HepG2 (cell line): ENCODE data around the gene MIS18BP1. TPM values are rescaled to one million over a fixed set of nuclear protein-coding genes. Genes with fewer than 3 reads are reported as not detected.

ENCODE experiments used
- ATAC-seq: fragments of 200-7000 bp; cut with Tn5 transposase; 3 replicates; pipeline ENCODE4 v1.9.1; 2020; ENCODE audit warnings: mild to moderate bottlenecking, moderate library complexity
- BruUV-seq: library from RNA; stranded (reverse); fragments of 400-500 nt; replicated peaks from 2 replicates; lab custom pipeline; 2021; lab: Mats Ljungman, UMichigan
- CTCF ChIA-PET: fragments of 300-600 bp; formaldehyde crosslinking; extraction: SDS; loops from one replicate; lab custom pipeline; 2021; ENCODE audit warnings: low total read pairs, inconsistent platforms, low intra/inter-chr PET ratio; lab: Yijun Ruan, JAX
- POLR2A ChIA-PET: fragments of 350-600 bp; sonication (Branson Sonifier 250); formaldehyde crosslinking; loops from one replicate; lab custom pipeline; 2020; ENCODE audit warnings: antibody characterized with exemption, inconsistent platforms; lab: Yijun Ruan, JAX
- DNase-seq: peaks from one replicate; pipeline ENCODE4 v3.0.0-alpha.2; 2015; ENCODE audit warnings: low spot score
- FAIRE-seq: peaks from 3 replicates; lab custom pipeline; 2011; peaks lifted over from hg19 to GRCh38; lab: Jason Lieb, UNC
- H2AFZ ChIP-seq: one replicate; pipeline ENCODE4 v1.6.1; 2011; ENCODE audit warnings: low read length, inconsistent platforms
- H3K27ac ChIP-seq: fragments of 300-600 bp; 3 replicates; pipeline ENCODE4 v1.8.0; 2011; ENCODE audit warnings: mixed run types, mild to moderate bottlenecking, mixed read lengths, low read length, inconsistent platforms; ENCODE audit not compliant: insufficient read depth; ENCODE audit errors: extremely low read length
- H3K27me3 ChIP-seq, 2 experiments: fragments of 200-600 bp in 1 of 2; 2 replicates in 1 of 2; 3 replicates in 1 of 2; pipeline versions ENCODE4 v1.6.0 to v1.8.0; 2011; ENCODE audit warnings: low read length in 2 of 2, mild to moderate bottlenecking in 2 of 2, moderate library complexity in 2 of 2, inconsistent platforms in 1 of 2; ENCODE audit not compliant: insufficient read depth in 2 of 2, control insufficient read depth in 1 of 2
- H3K36me3 ChIP-seq, 2 experiments: fragments of 200-600 bp in 1 of 2; replicated peaks in 1 of 2; 2 replicates in 1 of 2; 3 replicates in 1 of 2; pipeline versions ENCODE4 v1.5.1 to v1.8.0; 2011; ENCODE audit warnings: low read length in 2 of 2, inconsistent platforms in 1 of 2; ENCODE audit not compliant: insufficient read depth in 2 of 2, control insufficient read depth in 1 of 2
- H3K4me1 ChIP-seq: 2 replicates; pipeline ENCODE4 v1.5.1; 2012; ENCODE audit warnings: low read length, inconsistent platforms; ENCODE audit not compliant: insufficient read depth
- H3K4me2 ChIP-seq: 2 replicates; pipeline ENCODE4 v1.6.0; 2011; ENCODE audit warnings: low read depth, low read length, inconsistent platforms
- H3K4me3 ChIP-seq, 3 experiments: fragments of 200-600 bp in 1 of 3; sonication (generic), shearing (Covaris generic) in 1 of 3; replicated peaks in 1 of 3; 2 replicates each; pipeline ENCODE4 v1.5.1; 2011 to 2016; ENCODE audit warnings: low read length in 3 of 3, inconsistent platforms in 2 of 3, low read depth in 2 of 3, mild to moderate bottlenecking in 2 of 3, control low read depth in 1 of 3, mixed read lengths in 1 of 3; ENCODE audit not compliant: insufficient read depth in 1 of 3
- H3K79me2 ChIP-seq: one replicate; pipeline ENCODE4 v1.6.1; 2011; ENCODE audit warnings: low read length, inconsistent platforms; ENCODE audit not compliant: insufficient read depth
- H3K9ac ChIP-seq: 2 replicates; pipeline ENCODE4 v1.6.0; 2011; ENCODE audit warnings: mild to moderate bottlenecking, low read depth, low read length, inconsistent platforms; ENCODE audit not compliant: insufficient read depth
- H3K9me3 ChIP-seq: 2 replicates; pipeline ENCODE4 v1.5.1; 2012; ENCODE audit warnings: mild to moderate bottlenecking, low read length
- H4K20me1 ChIP-seq: 2 replicates; pipeline ENCODE4 v1.6.0; 2011; ENCODE audit warnings: inconsistent platforms, mild to moderate bottlenecking, low read length, moderate library complexity; ENCODE audit not compliant: insufficient read depth
- CBX2 ChIP-seq, 2 experiments: fragments of 200-600 bp in 1 of 2; sonication (generic); formaldehyde crosslinking in 1 of 2; IDR thresholded peaks; 2 replicates each; pipeline versions ENCODE4 v1.7.0 to v1.8.1; 2018 to 2022; ENCODE audit warnings: low read depth in 2 of 2, low read length in 1 of 2, mild to moderate bottlenecking in 1 of 2, missing genetic modification reagents in 1 of 2
- DZIP1 ChIP-seq: sonication (generic); formaldehyde crosslinking; IDR thresholded peaks from 2 replicates; pipeline ENCODE4 v1.5.0; 2020; ENCODE audit warnings: mild to moderate bottlenecking, missing genetic modification reagents
- MAF1 ChIP-seq: sonication (generic); formaldehyde crosslinking; IDR thresholded peaks from 2 replicates; pipeline ENCODE4 v1.5.0; 2020; ENCODE audit warnings: missing genetic modification reagents, borderline replicate concordance
- MTA1 ChIP-seq: sonication (generic); formaldehyde crosslinking; IDR thresholded peaks from 2 replicates; pipeline ENCODE4 v1.4.0; 2020; ENCODE audit warnings: missing genetic modification reagents, mild to moderate bottlenecking, borderline replicate concordance
- NFIB ChIP-seq: sonication (generic); formaldehyde crosslinking; IDR thresholded peaks from 2 replicates; pipeline ENCODE4 v1.9.0; 2021; ENCODE audit warnings: missing genetic modification reagents, mild to moderate bottlenecking, borderline replicate concordance
- NKX3-1 ChIP-seq: sonication (generic); formaldehyde crosslinking; IDR thresholded peaks from 2 replicates; pipeline ENCODE4 v1.5.0; 2020; ENCODE audit warnings: missing genetic modification reagents
- RORA ChIP-seq: sonication (generic); formaldehyde crosslinking; IDR thresholded peaks from 2 replicates; pipeline ENCODE4 v1.5.0; 2020; ENCODE audit warnings: mild to moderate bottlenecking, missing genetic modification reagents, moderate library complexity
- ZFP37 ChIP-seq: sonication (generic); formaldehyde crosslinking; IDR thresholded peaks from 2 replicates; pipeline ENCODE4 v1.4.0; 2020; ENCODE audit warnings: missing genetic modification reagents, borderline replicate concordance
- ZNF160 ChIP-seq: sonication (generic); formaldehyde crosslinking; IDR thresholded peaks from 2 replicates; pipeline ENCODE4 v1.8.0; 2022; ENCODE audit warnings: mild to moderate bottlenecking, inconsistent platforms, missing genetic modification reagents
- ZNF205 ChIP-seq: IDR thresholded peaks from 2 replicates; pipeline ENCODE4 v1.6.1; 2018; ENCODE audit warnings: missing biosample characterization, missing genetic modification reagents
- ZNF224 ChIP-seq: sonication (generic); formaldehyde crosslinking; IDR thresholded peaks from 2 replicates; pipeline ENCODE4 v1.5.0; 2020; ENCODE audit warnings: mild to moderate bottlenecking, missing genetic modification reagents
- ZNF260 ChIP-seq: sonication (generic); formaldehyde crosslinking; IDR thresholded peaks from 2 replicates; pipeline ENCODE4 v1.4.0; 2020; ENCODE audit warnings: missing genetic modification reagents, low read depth, mild to moderate bottlenecking, borderline replicate concordance
- ZNF614 ChIP-seq: IDR thresholded peaks from 2 replicates; pipeline ENCODE4 v1.6.1; 2018; ENCODE audit warnings: missing biosample characterization, missing genetic modification reagents, inconsistent platforms, borderline replicate concordance
- ZXDC ChIP-seq: sonication (generic); formaldehyde crosslinking; IDR thresholded peaks from 2 replicates; pipeline ENCODE4 v1.5.0; 2020; ENCODE audit warnings: mild to moderate bottlenecking, missing genetic modification reagents
- WGBS: methylation state at CpG from one replicate; pipeline ENCODE4 v1.1.6; 2017; ENCODE audit warnings: low lambda C conversion rate; 5-methylcytosine and 5-hydroxymethylcytosine counted together
- in situ Hi-C: cut with HindIII; loops from 2 replicates; pipeline ENCODE4 v1.10.0; 2017; ENCODE audit warnings: low pct_unique_long_range_greater_than_20kb; ENCODE audit not compliant: extremely low pct_ligation_motif_present
- intact Hi-C: fragments of 100-400 bp; cut with micrococcal nuclease; formaldehyde crosslinking; loops from one replicate; pipeline ENCODE4 v1.10.0; 2022; ENCODE audit not compliant: unreplicated experiment
- polyA plus RNA-seq, 8 experiments: library from polyadenylated mRNA; depleted of rRNA in 3 of 8; stranded (reverse) in 7 of 8; unstranded in 1 of 8; fragments of >200 nt; fragmentation: Illumina TruSeq in 4 of 8; extraction: Trizol in 4 of 8; gene quantifications; 2 replicates each; pipeline versions ENCODE4 v1.2.1 to v1.2.3, GENCODE V29; 2011 to 2016; ENCODE audit warnings: low read depth in 4 of 8, missing spikeins in 1 of 8, mixed read lengths in 1 of 8; ENCODE audit not compliant: insufficient read depth in 1 of 8
- total RNA-seq, 5 experiments: library from RNA; depleted of rRNA; stranded (reverse); fragments of >200 nt; fragmentation: Illumina TruSeq; extraction: Trizol; gene quantifications; 2 replicates each; pipeline ENCODE4 v1.2.3, GENCODE V29; 2016; ENCODE audit warnings: low read depth in 1 of 5

The MIS18BP1 gene
- total and polyA plus RNA-seq, 2 of the 13 experiments (the other 11 are each of a cell fraction or from before 2014, with no cell fraction given) = 9.5 to 36.4 TPM

GRCh38 chr14:45270031-45270430, 17.0 kb upstream of the MIS18BP1 start:
- POLR2A ChIA-PET = no interaction called here
- TF ChIP-seq MAF1 (CRISPR knock-in tag) (no peak), ZNF205 (no peak), ZNF224 (no peak), ZXDC (CRISPR knock-in tag) (no peak), NFIB (no peak), ZNF160 (CRISPR knock-in tag) (no peak)
- no peak for ATAC-seq
- no peaks in the 10 kb centered on the region for H3K79me2 ChIP-seq
- no peak overlapping the region for H3K27ac ChIP-seq
- H3K9me3 ChIP-seq = no peaks in the 10 kb centered on the region
- WGBS = 0% methylated on average over 1 of the region's 1 CpG
- BruUV-seq = no TSS peak
- no peaks in the 10 kb centered on the region for H3K36me3 ChIP-seq
- no peak overlapping the region for H3K4me2 ChIP-seq
- H3K27me3 ChIP-seq = 0 out of 5 replicates have a peak, but pooled peaks cover 0 to 4% of the 10 kb centered on the region in 2 experiments
- DNase-seq = no peak
- FAIRE-seq = no peak
- no peak overlapping the region for H3K4me3 ChIP-seq
- in situ Hi-C loops = no loop called here
- intact Hi-C loops = no loop called here
- no peaks in the 10 kb centered on the region for H3K4me1 ChIP-seq
- H4K20me1 ChIP-seq = no peaks in the 10 kb centered on the region
- H3K9ac ChIP-seq = no peak overlapping the region
- CTCF ChIA-PET = no interaction called here
- H2AFZ ChIP-seq = no peak overlapping the region

- no peak overlapping the region for H2AFZ ChIP-seq
- no peaks in the 10 kb centered on the region for H3K36me3 ChIP-seq
- intact Hi-C loops (loop anchor here (5.0 kb wide), 1 partner anchor 130 kb away; the partner anchor contains the start of gene FANCM), in situ Hi-C loops (loop anchor here (5.0 kb wide), 1 partner anchor 355 kb away; no protein-coding TSS in a partner anchor)
- H3K9ac ChIP-seq = no peak overlapping the region
- 0 out of 5 replicates have a peak, but pooled peaks cover 0 to 3% of the 10 kb centered on the region in 2 experiments for H3K27me3 ChIP-seq
- H3K4me1 ChIP-seq = no peaks in the 10 kb centered on the region
- H3K4me2 ChIP-seq = no peak overlapping the region
- ChIA-PET CTCF (no interaction called here), POLR2A (no interaction called here)
- no peak overlapping the region for H3K4me3 ChIP-seq
- no peaks in the 10 kb centered on the region for H3K79me2 ChIP-seq
- no peak for ATAC-seq
- BruUV-seq = no TSS peak
- no peak for FAIRE-seq
- DNase-seq = no peak
- H4K20me1 ChIP-seq = no peaks in the 10 kb centered on the region
- no peak overlapping the region for H3K27ac ChIP-seq
- no peaks in the 10 kb centered on the region for H3K9me3 ChIP-seq
- TF ChIP-seq CBX2 (IDR thresholded peaks at IDR 0.05; ENCODE audit: low read depth, low read length) (no peak), CBX2 (CRISPR knock-in tag; IDR thresholded peaks at IDR 0.05; ENCODE audit: low read depth) (no peak), RORA (CRISPR knock-in tag) (no peak), MTA1 (no peak), DZIP1 (CRISPR knock-in tag) (no peak), ZNF614 (CRISPR knock-in tag) (no peak), NFIB (no peak), NKX3-1 (no peak), ZNF260 (CRISPR knock-in tag) (no peak), ZFP37 (no peak)
Measured at GRCh38 chr14:45267071-45267470, 14.1 kb upstream of the MIS18BP1 start.
